HL-60 (cell line): ENCODE measurements around the gene HLA-DQB1.

Experiments used
- DNase-seq, 2 experiments: peaks; one replicate each; pipeline ENCODE4 v3.0.0-alpha.2; 2010 to 2020; ENCODE audit warnings: low read depth in 1 of 2, low spot score in 1 of 2
- H3K27ac ChIP-seq: fragments of 250-450 bp; sonication (Bioruptor Pico); replicated peaks from 2 replicates; pipeline ENCODE4 v1.5.1; 2020; ENCODE audit warnings: mild to moderate bottlenecking, moderate library complexity
- H3K27me3 ChIP-seq: fragments of 250-450 bp; sonication (Bioruptor Pico); 2 replicates; pipeline ENCODE4 v1.5.1; 2021; ENCODE audit warnings: mild to moderate bottlenecking, moderate library complexity; ENCODE audit not compliant: insufficient read depth, poor library complexity, severe bottlenecking
- H3K4me3 ChIP-seq: replicated peaks from 2 replicates; pipeline ENCODE4 v1.5.1; 2011; ENCODE audit warnings: mild to moderate bottlenecking, control low read depth, low read length; ENCODE audit not compliant: insufficient read depth
- CTCF ChIP-seq: IDR thresholded peaks from one replicate; pipeline ENCODE4 v1.5.1; 2011; ENCODE audit warnings: low read length, control low read depth, inconsistent platforms; ENCODE audit not compliant: insufficient read depth
- GABPA ChIP-seq: IDR thresholded peaks from 2 replicates; pipeline ENCODE4 v1.6.1; 2012; ENCODE audit warnings: low read depth
- POLR2AphosphoS5 ChIP-seq: IDR thresholded peaks from 2 replicates; pipeline ENCODE4 v1.6.1; 2012; ENCODE audit warnings: low read depth
- REST ChIP-seq: IDR thresholded peaks from 2 replicates; pipeline ENCODE4 v1.6.1; 2012; ENCODE audit warnings: low read depth; ENCODE audit not compliant: insufficient replicate concordance
- SPI1 ChIP-seq: IDR thresholded peaks from 2 replicates; pipeline ENCODE4 v1.6.1; 2012; ENCODE audit warnings: low read depth, mild to moderate bottlenecking, borderline replicate concordance

Gene HLA-DQB1

GRCh38 chr6:32662836-32663235 lies 3.6 kb downstream of the HLA-DQB1 start:
- no peak for DNase-seq
- no peak overlapping the region for H3K27ac ChIP-seq
- no peak overlapping the region for H3K4me3 ChIP-seq
- no peaks in the 10 kb centered on the region for H3K27me3 ChIP-seq
- TF ChIP-seq SPI1, result no peak
- no peak for TF ChIP-seq GABPA
- TF ChIP-seq POLR2AphosphoS5, result no peak
- TF ChIP-seq CTCF, result no peak
- TF ChIP-seq REST, result no peak

- no peak for TF ChIP-seq POLR2AphosphoS5
- TF ChIP-seq GABPA, result no peak
- TF ChIP-seq REST, result no peak
- no peak for TF ChIP-seq SPI1
- TF ChIP-seq CTCF, result no peak
- no peak for DNase-seq
- H3K27me3 ChIP-seq, result no peaks in the 10 kb centered on the region
Measured at GRCh38 chr6:32662099-32662498, 4.4 kb downstream of the HLA-DQB1 start.

GRCh38 chr6:32659856-32660595 lies 6.4 kb downstream of the HLA-DQB1 start:
- Histone ChIP-seq H3K27me3 (no peaks in the 10 kb centered on the region), H3K27ac (no peak overlapping the region), H3K4me3 (no peak overlapping the region)
- no peak for TF ChIP-seq POLR2AphosphoS5
- no peak for TF ChIP-seq SPI1
- TF ChIP-seq REST, result no peak
- no peak for TF ChIP-seq CTCF
- TF ChIP-seq GABPA, result no peak
- no peak for DNase-seq

More at GRCh38 chr6:32662099-32662498, 4.4 kb downstream of the HLA-DQB1 start:
- Histone ChIP-seq H3K27ac (no peak overlapping the region), H3K4me3 (no peak overlapping the region)
